OCI-LY7 (cell line): ENCODE results near the gene IQGAP2. TPM values are rescaled to one million over a fixed set of nuclear protein-coding genes. Genes with fewer than 3 reads are reported as not detected.

Experiments used
- BruUV-seq: library from RNA; stranded (reverse); fragments of 400-500 nt; replicated peaks from 2 replicates; lab custom pipeline; 2021; lab: Mats Ljungman, UMichigan
- CTCF ChIA-PET: fragments of 300-600 bp; sonication (Branson Sonifier 250); formaldehyde crosslinking; loops from one replicate; lab custom pipeline; 2022; ENCODE audit warnings: antibody characterized with exemption; ENCODE audit not compliant: unreplicated experiment; lab: Charles Lee
- POLR2A ChIA-PET: fragments of 300-600 bp; sonication (Branson Sonifier 250); formaldehyde crosslinking; loops from one replicate; lab custom pipeline; 2022; ENCODE audit warnings: antibody characterized with exemption; lab: Charles Lee
- DNase-seq: peaks from one replicate; pipeline ENCODE4 v3.0.0-alpha.2; 2015; ENCODE audit warnings: low spot score
- H2AFZ ChIP-seq: fragments of 200-600 bp; sonication (generic), shearing (Covaris generic); 2 replicates; pipeline ENCODE4 v1.6.1; 2014; ENCODE audit warnings: mild to moderate bottlenecking, antibody characterized with exemption, low read length, moderate library complexity
- H3K27ac ChIP-seq: fragments of 200-600 bp; sonication (generic); 2 replicates; pipeline ENCODE4 v1.5.1; 2014; ENCODE audit warnings: mixed run types, low read depth, mild to moderate bottlenecking, moderate library complexity, low read length, inconsistent platforms; ENCODE audit not compliant: poor library complexity, severe bottlenecking
- H3K36me3 ChIP-seq: fragments of 200-600 bp; sonication (generic); 2 replicates; pipeline ENCODE4 v1.6.1; 2014; ENCODE audit warnings: mild to moderate bottlenecking, antibody characterized with exemption, low read length, moderate library complexity, mixed read lengths; ENCODE audit not compliant: insufficient read depth
- H3K4me1 ChIP-seq: fragments of 200-600 bp; sonication (generic); 2 replicates; pipeline ENCODE4 v1.5.1; 2014; ENCODE audit warnings: mild to moderate bottlenecking, low read length; ENCODE audit not compliant: insufficient read depth, poor library complexity, severe bottlenecking
- H3K4me2 ChIP-seq: fragments of 200-600 bp; sonication (generic); 2 replicates; pipeline ENCODE4 v1.6.1; 2014; ENCODE audit warnings: mild to moderate bottlenecking, low read length
- H3K4me3 ChIP-seq: fragments of 200-600 bp; sonication (generic); 2 replicates; pipeline ENCODE4 v1.5.1; 2014; ENCODE audit warnings: mild to moderate bottlenecking, low read depth, low read length; ENCODE audit not compliant: poor library complexity, severe bottlenecking
- H3K79me2 ChIP-seq: fragments of 200-600 bp; sonication (generic); 2 replicates; pipeline ENCODE4 v1.6.1; 2016; ENCODE audit warnings: low read depth, mild to moderate bottlenecking, low read length, moderate library complexity, mixed read lengths; ENCODE audit not compliant: insufficient read depth
- H3K9me2 ChIP-seq: fragments of 200-600 bp; sonication (generic); 2 replicates; pipeline ENCODE4 v1.6.1; 2016; ENCODE audit warnings: mild to moderate bottlenecking, low read length, mixed read lengths; ENCODE audit not compliant: insufficient read depth
- H3K9me3 ChIP-seq: fragments of 200-600 bp; sonication (generic); 2 replicates; pipeline ENCODE4 v1.6.1; 2014; ENCODE audit warnings: mild to moderate bottlenecking, mixed run types, low read length, mixed read lengths
- H4K20me1 ChIP-seq: fragments of 200-600 bp; sonication (generic); 2 replicates; pipeline ENCODE4 v1.6.1; 2014; ENCODE audit warnings: mild to moderate bottlenecking, antibody characterized with exemption, low read length, moderate library complexity, mixed read lengths; ENCODE audit not compliant: insufficient read depth
- EZH2phosphoT487 ChIP-seq: fragments of 200-600 bp; sonication (generic); IDR thresholded peaks from 2 replicates; pipeline ENCODE4 v1.6.1; 2018; ENCODE audit warnings: low read depth, borderline replicate concordance, mild to moderate bottlenecking, mixed run types, antibody characterized with exemption, low read length, moderate library complexity, mixed read lengths
- intact Hi-C: fragments of 100-400 bp; cut with micrococcal nuclease; formaldehyde crosslinking; loops from one replicate; pipeline ENCODE4 v1.10.0; 2022; ENCODE audit not compliant: unreplicated experiment
- total RNA-seq, 2 experiments: library from RNA; depleted of rRNA in 1 of 2; stranded (reverse); fragments of >200 nt in 1 of 2; shearing (Covaris generic) in 1 of 2; gene quantifications; 2 replicates each; pipeline ENCODE4 v1.2.3, GENCODE V29; 2014 to 2022
- TF ChIP-seq, protein P1 (sequence below): fragments of 200-600 bp; sonication (generic); conservative IDR thresholded peaks from 2 replicates; pipeline ENCODE4 v1.5.1; 2014; ENCODE audit warnings: mild to moderate bottlenecking, antibody characterized with exemption, low read length, moderate library complexity, mixed read lengths

IQGAP2 gene
- total RNA-seq, 2 experiments from 2014 or later = 30.0 to 50.2 TPM

DNA sequence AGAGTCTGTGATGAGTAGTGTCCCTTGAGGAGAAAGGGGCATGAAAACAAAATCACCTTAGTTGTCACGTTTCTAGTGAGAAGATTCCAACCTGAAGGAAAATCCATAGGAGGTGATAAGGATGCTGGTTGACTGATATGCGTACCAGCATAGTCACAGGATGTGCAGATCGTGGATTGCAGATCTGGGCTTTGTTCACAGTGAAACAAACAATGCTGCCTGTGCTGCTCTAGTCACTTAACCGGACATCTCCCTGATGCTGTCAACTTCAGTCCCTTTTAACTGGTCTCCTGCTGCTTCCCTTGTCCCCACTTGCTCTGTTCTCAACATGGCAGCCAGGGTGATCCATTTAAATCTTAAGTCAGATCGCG, 89.7 kb downstream of the IQGAP2 start:
- Histone ChIP-seq H3K9me3 (no peaks in the 10 kb centered on the region), H3K79me2 (peaks cover 9% of the 10 kb centered on the region; the same call in 1 of the 2 replicates), H3K9me2 (no peaks in the 10 kb centered on the region), H3K27ac (no peak overlapping the region), H3K4me3 (no peak overlapping the region), H3K36me3 (0 out of 2 replicates have a peak, but pooled peaks cover 4% of the 10 kb centered on the region), H3K4me2 (no peak overlapping the region), H3K4me1 (no peaks in the 10 kb centered on the region), H2AFZ (no peak overlapping the region), H4K20me1 (no peaks in the 10 kb centered on the region)
- POLR2A ChIA-PET = no interaction called here
- no TSS peak for BruUV-seq
- no peak for DNase-seq
- CTCF ChIA-PET = no interaction called here
- intact Hi-C loops = no loop called here
- TF ChIP-seq, protein P1, sequence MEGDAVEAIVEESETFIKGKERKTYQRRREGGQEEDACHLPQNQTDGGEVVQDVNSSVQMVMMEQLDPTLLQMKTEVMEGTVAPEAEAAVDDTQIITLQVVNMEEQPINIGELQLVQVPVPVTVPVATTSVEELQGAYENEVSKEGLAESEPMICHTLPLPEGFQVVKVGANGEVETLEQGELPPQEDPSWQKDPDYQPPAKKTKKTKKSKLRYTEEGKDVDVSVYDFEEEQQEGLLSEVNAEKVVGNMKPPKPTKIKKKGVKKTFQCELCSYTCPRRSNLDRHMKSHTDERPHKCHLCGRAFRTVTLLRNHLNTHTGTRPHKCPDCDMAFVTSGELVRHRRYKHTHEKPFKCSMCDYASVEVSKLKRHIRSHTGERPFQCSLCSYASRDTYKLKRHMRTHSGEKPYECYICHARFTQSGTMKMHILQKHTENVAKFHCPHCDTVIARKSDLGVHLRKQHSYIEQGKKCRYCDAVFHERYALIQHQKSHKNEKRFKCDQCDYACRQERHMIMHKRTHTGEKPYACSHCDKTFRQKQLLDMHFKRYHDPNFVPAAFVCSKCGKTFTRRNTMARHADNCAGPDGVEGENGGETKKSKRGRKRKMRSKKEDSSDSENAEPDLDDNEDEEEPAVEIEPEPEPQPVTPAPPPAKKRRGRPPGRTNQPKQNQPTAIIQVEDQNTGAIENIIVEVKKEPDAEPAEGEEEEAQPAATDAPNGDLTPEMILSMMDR = no peak
- no peak for TF ChIP-seq EZH2phosphoT487

DNA sequence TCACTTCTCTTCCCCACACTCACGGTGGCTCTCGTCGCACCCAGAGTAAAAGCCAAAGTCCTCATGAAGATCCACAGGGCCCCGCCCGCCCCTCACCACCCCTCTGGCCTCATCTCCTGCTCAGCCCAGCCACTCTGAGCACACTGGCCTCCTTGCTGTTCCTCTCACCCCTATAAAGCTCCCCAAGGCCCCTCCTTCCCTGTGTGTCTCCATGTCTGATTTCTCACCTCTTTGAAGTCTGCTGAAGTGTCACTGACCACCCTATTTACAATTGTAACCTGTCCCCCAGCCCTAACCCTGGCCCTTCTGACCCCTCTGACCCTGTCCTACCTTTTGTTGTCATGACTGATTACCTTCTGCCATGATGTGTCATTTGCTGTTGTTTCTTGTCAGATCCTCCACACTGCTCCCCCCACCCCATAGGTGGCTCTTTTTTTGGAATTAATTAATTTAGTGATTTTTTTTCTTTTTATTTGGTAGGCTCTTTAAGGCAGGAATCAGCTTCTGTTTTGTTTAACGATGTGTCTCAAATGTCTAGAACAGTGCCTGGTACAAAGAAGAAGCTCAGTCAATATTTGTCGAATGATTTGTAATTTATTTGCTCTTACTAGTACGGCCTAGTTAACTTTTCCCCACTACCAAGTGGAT, 90.2 kb downstream of the IQGAP2 start:
- H3K9me3 ChIP-seq = no peaks in the 10 kb centered on the region
- ChIA-PET POLR2A (no interaction called here), CTCF (no interaction called here)
- BruUV-seq = no TSS peak
- no peaks in the 10 kb centered on the region for H3K4me1 ChIP-seq
- intact Hi-C loops = no loop called here
- no peak overlapping the region for H2AFZ ChIP-seq
- no peak for TF ChIP-seq EZH2phosphoT487
- TF ChIP-seq, protein P1 = no peak
- no peaks in the 10 kb centered on the region for H3K9me2 ChIP-seq
- H3K79me2 ChIP-seq = peaks cover 9% of the 10 kb centered on the region; the same call in 1 of the 2 replicates
- H4K20me1 ChIP-seq = no peaks in the 10 kb centered on the region
- H3K4me2 ChIP-seq = no peak overlapping the region
- no peak for DNase-seq
- no peak overlapping the region for H3K4me3 ChIP-seq
- 0 out of 2 replicates have a peak, but pooled peaks cover 4% of the 10 kb centered on the region for H3K36me3 ChIP-seq
- no peak overlapping the region for H3K27ac ChIP-seq

DNA sequence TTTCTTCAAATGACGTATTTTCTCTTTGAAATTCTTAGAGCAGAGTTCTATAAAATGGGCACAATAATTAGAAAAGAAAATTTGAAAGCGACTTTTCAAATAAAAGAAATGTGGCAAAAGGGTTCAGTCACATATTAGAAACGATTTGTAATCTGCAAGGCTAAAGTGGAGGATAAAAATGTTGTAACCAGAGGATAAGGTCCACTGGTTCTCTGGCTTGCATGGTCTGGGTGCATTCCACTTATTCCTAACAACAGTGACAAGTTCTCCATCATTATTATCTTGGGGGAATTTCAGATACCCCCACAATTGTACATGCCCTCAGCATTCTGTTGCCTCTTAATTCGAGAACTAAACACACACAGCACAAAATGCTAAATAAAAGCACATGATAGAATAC, 91.1 kb downstream of the IQGAP2 start:
- Histone ChIP-seq H3K9me3 (no peaks in the 10 kb centered on the region), H3K4me2 (no peak overlapping the region), H3K9me2 (no peaks in the 10 kb centered on the region), H3K27ac (no peak overlapping the region), H3K36me3 (0 out of 2 replicates have a peak, but pooled peaks cover 4% of the 10 kb centered on the region), H4K20me1 (no peaks in the 10 kb centered on the region), H3K4me1 (no peaks in the 10 kb centered on the region), H2AFZ (no peak overlapping the region), H3K79me2 (peaks cover 9% of the 10 kb centered on the region; the same call in 1 of the 2 replicates), H3K4me3 (no peak overlapping the region)
- TF ChIP-seq, protein P1 = no peak
- TF ChIP-seq EZH2phosphoT487 = no peak
- CTCF ChIA-PET = no interaction called here
- no peak for DNase-seq
- intact Hi-C loops = no loop called here
- POLR2A ChIA-PET = interaction anchor here (0.7 kb wide), 1 partner anchor 10 kb away, joined by 3 read pairs; no protein-coding TSS in a partner anchor
- BruUV-seq = no TSS peak
